Nephron (organoid): ENCODE measurements around the gene AVP.

ENCODE experiments used
- H3K27ac Mint-ChIP-seq, 3 experiments: 2 replicates each; pipeline ENCODE4 v1.8.0; 2020; ENCODE audit warnings: mixed read lengths in 3 of 3, mild to moderate bottlenecking in 2 of 3, moderate library complexity in 1 of 3
- H3K27me3 Mint-ChIP-seq: 2 replicates; pipeline ENCODE4 v1.8.0; 2021; ENCODE audit warnings: low read depth, mild to moderate bottlenecking, moderate library complexity, mixed read lengths
- H3K36me3 Mint-ChIP-seq: 2 replicates; pipeline ENCODE4 v1.8.0; 2020; ENCODE audit warnings: low read depth, mixed read lengths
- H3K4me1 Mint-ChIP-seq: 2 replicates; pipeline ENCODE4 v1.8.0; 2020; ENCODE audit warnings: mixed read lengths
- H3K4me3 Mint-ChIP-seq, 3 experiments: 2 replicates each; pipeline ENCODE4 v1.8.0; 2020; ENCODE audit warnings: mild to moderate bottlenecking in 3 of 3, mixed read lengths in 3 of 3, moderate library complexity in 2 of 3
- H3K9me3 Mint-ChIP-seq: 2 replicates; pipeline ENCODE4 v1.8.0; 2020; ENCODE audit warnings: mixed read lengths
- CTCF ChIP-seq, 3 experiments: fragments of 200-600 bp; sonication (generic); IDR thresholded peaks; one replicate each; pipeline ENCODE4 v1.5.0; 2021; ENCODE audit warnings: antibody characterized with exemption in 3 of 3; ENCODE audit not compliant: unreplicated experiment in 3 of 3

The AVP gene

GRCh38 chr20:3101251-3101650 is 16.7 kb upstream of the AVP start:
- TF ChIP-seq CTCF (IDR thresholded peaks at IDR 0.05; ENCODE audit: unreplicated experiment in 3 of 3) = no peak
- no peaks in the 10 kb centered on the region for H3K4me1 Mint-ChIP-seq
- peaks cover 2% of the 10 kb centered on the region for H3K27me3 Mint-ChIP-seq
- H3K27ac Mint-ChIP-seq = no peak overlapping the region
- no peaks in the 10 kb centered on the region for H3K36me3 Mint-ChIP-seq
- no peaks in the 10 kb centered on the region for H3K9me3 Mint-ChIP-seq
- no peak overlapping the region for H3K4me3 Mint-ChIP-seq

- no peaks in the 10 kb centered on the region for H3K36me3 Mint-ChIP-seq
- TF ChIP-seq CTCF (IDR thresholded peaks at IDR 0.05; ENCODE audit: unreplicated experiment in 3 of 3) = no peak
- no peak overlapping the region for H3K27ac Mint-ChIP-seq
- no peaks in the 10 kb centered on the region for H3K9me3 Mint-ChIP-seq
- H3K4me3 Mint-ChIP-seq = no peak overlapping the region
- no peaks in the 10 kb centered on the region for H3K4me1 Mint-ChIP-seq
- H3K27me3 Mint-ChIP-seq = peaks cover 8% of the 10 kb centered on the region
These were observed 16.0 kb upstream of the AVP start for GRCh38 chr20:3100480-3100879.

- H3K27me3 Mint-ChIP-seq = peaks cover 39% of the 10 kb centered on the region
- H3K9me3 Mint-ChIP-seq = no peaks in the 10 kb centered on the region
- H3K4me3 Mint-ChIP-seq = peak overlapping the region in 1 of 3 experiments; percentile 9
- H3K4me1 Mint-ChIP-seq = no peaks in the 10 kb centered on the region
- no peak overlapping the region for H3K27ac Mint-ChIP-seq
- no peaks in the 10 kb centered on the region for H3K36me3 Mint-ChIP-seq
- no peak for TF ChIP-seq CTCF (IDR thresholded peaks at IDR 0.05; ENCODE audit: unreplicated experiment in 3 of 3)
These were observed 10.5 kb upstream of the AVP start for GRCh38 chr20:3094848-3095629.

GRCh38 chr20:3093861-3094361 is 9.4 kb upstream of the AVP start:
- H3K36me3 Mint-ChIP-seq = no peaks in the 10 kb centered on the region
- no peaks in the 10 kb centered on the region for H3K9me3 Mint-ChIP-seq
- TF ChIP-seq CTCF (IDR thresholded peaks at IDR 0.05; ENCODE audit: unreplicated experiment in 3 of 3) = no peak
- no peak overlapping the region for H3K27ac Mint-ChIP-seq
- no peak overlapping the region for H3K4me3 Mint-ChIP-seq
- no peaks in the 10 kb centered on the region for H3K4me1 Mint-ChIP-seq
- H3K27me3 Mint-ChIP-seq = peaks cover 45% of the 10 kb centered on the region

GRCh38 chr20:3092611-3093379 is 8.3 kb upstream of the AVP start:
- no peak for TF ChIP-seq CTCF (IDR thresholded peaks at IDR 0.05; ENCODE audit: unreplicated experiment in 3 of 3)
- no peaks in the 10 kb centered on the region for H3K36me3 Mint-ChIP-seq
- no peaks in the 10 kb centered on the region for H3K4me1 Mint-ChIP-seq

More at GRCh38 chr20:3092611-3093379, 8.3 kb upstream of the AVP start:
- H3K27me3 Mint-ChIP-seq = peaks cover 54% of the 10 kb centered on the region
- H3K27ac Mint-ChIP-seq = peak overlapping the region in 1 of 3 experiments; percentile 21
- H3K4me3 Mint-ChIP-seq = peak overlapping the region; percentile 54 to 79 (median 72)
- H3K9me3 Mint-ChIP-seq = no peaks in the 10 kb centered on the region
